HL-60/S4 (cell line): ENCODE results near the gene ATP2B3.

Source experiments
- in situ Hi-C: fragments of 300-500 bp; cut with MboI; formaldehyde crosslinking; loops from 2 replicates; pipeline ENCODE4 v1.14.3; 2022; ENCODE audit warnings: low sequenced_read_pairs

Gene ATP2B3

GRCh38 chrX:153608376-153608775, 90.9 kb downstream of the ATP2B3 start:
- in situ Hi-C loops: no loop called here

- in situ Hi-C loops: no loop called here
These were observed 91.4 kb downstream of the ATP2B3 start for GRCh38 chrX:153608806-153609205.

- in situ Hi-C loops: no loop called here
These were observed 92.7 kb downstream of the ATP2B3 start for GRCh38 chrX:153609917-153610835.

- in situ Hi-C loops: no loop called here
These were observed 93.4 kb downstream of the ATP2B3 start for GRCh38 chrX:153610836-153611213.

GRCh38 chrX:153611298-153612095, 94.1 kb downstream of the ATP2B3 start:
- in situ Hi-C loops: no loop called here

- in situ Hi-C loops: no loop called here
These were observed 95.0 kb downstream of the ATP2B3 start for GRCh38 chrX:153612413-153612812.

GRCh38 chrX:153614818-153615217, 97.4 kb downstream of the ATP2B3 start:
- in situ Hi-C loops: no loop called here

GRCh38 chrX:153620576-153620975, 103.1 kb downstream of the ATP2B3 start:
- in situ Hi-C loops: no loop called here

GRCh38 chrX:153621949-153622598, 104.6 kb downstream of the ATP2B3 start:
- in situ Hi-C loops: no loop called here

- in situ Hi-C loops: no loop called here
These were observed 105.3 kb downstream of the ATP2B3 start for GRCh38 chrX:153622661-153623309.

GRCh38 chrX:153623310-153624029, 106.0 kb downstream of the ATP2B3 start:
- in situ Hi-C loops: no loop called here

GRCh38 chrX:153624196-153625091, 107.0 kb downstream of the ATP2B3 start:
- in situ Hi-C loops: no loop called here

- in situ Hi-C loops: no loop called here
These were observed 108.0 kb downstream of the ATP2B3 start for GRCh38 chrX:153625271-153626024.

GRCh38 chrX:153626025-153626633, 108.7 kb downstream of the ATP2B3 start:
- in situ Hi-C loops: no loop called here

GRCh38 chrX:153626863-153627674, 109.6 kb downstream of the ATP2B3 start:
- in situ Hi-C loops: no loop called here

GRCh38 chrX:153627675-153628111, 110.3 kb downstream of the ATP2B3 start:
- in situ Hi-C loops: no loop called here

- in situ Hi-C loops: no loop called here
These were observed 110.7 kb downstream of the ATP2B3 start for GRCh38 chrX:153628129-153628528.
